HCT116 (cell line): ENCODE data around the gene PQBP1. TPM values are rescaled to one million over a fixed set of nuclear protein-coding genes. Genes with fewer than 3 reads are reported as not detected.
A peak's percentile ranks its signal among the peaks of the same experiment; 100 is the strongest.

Experiments used
- ATAC-seq: fragments of 200-7000 bp; cut with Tn5 transposase; 2 replicates; pipeline ENCODE4 v1.9.1; 2020; ENCODE audit warnings: mild to moderate bottlenecking, moderate library complexity
- BruUV-seq: library from RNA; stranded (reverse); fragments of 400-500 nt; replicated peaks from 2 replicates; lab custom pipeline; 2021; lab: Mats Ljungman, UMichigan
- CTCF ChIA-PET: fragments of 300-600 bp; sonication (Branson Sonifier 250); formaldehyde crosslinking; loops from one replicate; lab custom pipeline; 2021; ENCODE audit warnings: antibody characterized with exemption; lab: Charles Lee
- POLR2A ChIA-PET: fragments of 300-600, 350-600 bp; sonication (Branson Sonifier 250); formaldehyde crosslinking; loops from one replicate; lab custom pipeline; 2021; ENCODE audit warnings: antibody characterized with exemption; lab: Charles Lee
- RAD21 ChIA-PET, 2 experiments: fragments of 300-600 bp; sonication (Branson Sonifier 250); formaldehyde crosslinking; loops; one replicate each; lab custom pipeline; 2023; ENCODE audit warnings: low total read pairs in 2 of 2; ENCODE audit not compliant: uncharacterized antibody in 2 of 2, unreplicated experiment in 2 of 2, low non-redundant PET in 1 of 2; lab: Charles Lee
- DNase-seq: peaks from one replicate; pipeline ENCODE4 v3.0.0-alpha.2; 2010; ENCODE audit warnings: low read depth, low spot score
- H2AFZ ChIP-seq: fragments of 200-600 bp; shearing (Covaris generic), sonication (generic); 2 replicates; pipeline ENCODE4 v1.6.1; 2017; ENCODE audit warnings: low read depth, mixed run types, mixed read lengths, antibody characterized with exemption, low read length; ENCODE audit not compliant: poor library complexity, severe bottlenecking
- H3K27ac ChIP-seq: 2 replicates; pipeline ENCODE4 v1.5.1; 2012; ENCODE audit warnings: low read depth, low read length
- H3K27me3 ChIP-seq: fragments of 200-600 bp; sonication (generic); 2 replicates; pipeline ENCODE4 v1.6.1; 2016; ENCODE audit warnings: mixed run types, low read length, mixed read lengths; ENCODE audit not compliant: insufficient read depth
- H3K36me3 ChIP-seq, 2 experiments: fragments of 200-500 bp in 1 of 2; fragments of 200-600 bp in 1 of 2; sonication (Bioruptor generic) in 1 of 2; sonication (generic) in 1 of 2; 2 replicates each; pipeline versions ENCODE4 v1.5.1 to v1.6.1; 2014 to 2016; ENCODE audit warnings: low read length in 2 of 2, inconsistent platforms in 1 of 2, mixed read lengths in 1 of 2, mixed run types in 1 of 2; ENCODE audit not compliant: insufficient read depth in 2 of 2, control insufficient read depth in 1 of 2
- H3K4me1 ChIP-seq, 2 experiments: fragments of 200-600 bp in 1 of 2; sonication (generic) in 1 of 2; 2 replicates each; pipeline versions ENCODE4 v1.5.1 to v1.6.1; 2012 to 2017; ENCODE audit warnings: low read length in 2 of 2, inconsistent platforms in 1 of 2, mild to moderate bottlenecking in 1 of 2, mixed read lengths in 1 of 2, mixed run types in 1 of 2, moderate library complexity in 1 of 2; ENCODE audit not compliant: insufficient read depth in 2 of 2, control insufficient read depth in 1 of 2
- H3K4me2 ChIP-seq: fragments of 200-600 bp; sonication (generic); 2 replicates; pipeline ENCODE4 v1.6.1; 2017; ENCODE audit warnings: mixed run types, low read length, mixed read lengths
- H3K4me3 ChIP-seq, 2 experiments: fragments of 200-600 bp in 1 of 2; sonication (generic) in 1 of 2; replicated peaks in 1 of 2; 2 replicates each; pipeline ENCODE4 v1.5.1; 2011 to 2016; ENCODE audit warnings: low read length in 2 of 2, control low read depth in 1 of 2, low read depth in 1 of 2, mild to moderate bottlenecking in 1 of 2, mixed read lengths in 1 of 2, mixed run types in 1 of 2
- H3K79me2 ChIP-seq: fragments of 200-600 bp; sonication (generic); 2 replicates; pipeline ENCODE4 v1.6.1; 2017; ENCODE audit warnings: mild to moderate bottlenecking, mixed run types, low read length, moderate library complexity, mixed read lengths; ENCODE audit not compliant: insufficient read depth
- H3K9ac ChIP-seq: fragments of 200-600 bp; sonication (generic); 2 replicates; pipeline ENCODE4 v1.6.1; 2016; ENCODE audit warnings: low read length, mixed read lengths
- H3K9me2 ChIP-seq: fragments of 200-600 bp; sonication (generic), shearing (Covaris generic); 2 replicates; pipeline ENCODE4 v1.6.1; 2017; ENCODE audit warnings: mixed run types, mild to moderate bottlenecking, moderate library complexity; ENCODE audit not compliant: insufficient read depth
- H3K9me3 ChIP-seq, 2 experiments: fragments of 200-500 bp in 1 of 2; fragments of 200-600 bp in 1 of 2; sonication (Bioruptor generic) in 1 of 2; sonication (generic) in 1 of 2; 2 replicates each; pipeline ENCODE4 v1.6.1; 2014 to 2017; ENCODE audit warnings: low read length in 2 of 2, mixed read lengths in 2 of 2, inconsistent platforms in 1 of 2, low read depth in 1 of 2, mild to moderate bottlenecking in 1 of 2, mixed run types in 1 of 2, moderate library complexity in 1 of 2; ENCODE audit not compliant: control insufficient read depth in 1 of 2, insufficient read depth in 1 of 2
- H4K20me1 ChIP-seq: fragments of 200-600 bp; sonication (generic), shearing (Covaris generic); 2 replicates; pipeline ENCODE4 v1.6.1; 2017; ENCODE audit warnings: mixed run types, mild to moderate bottlenecking, moderate library complexity; ENCODE audit not compliant: insufficient read depth
- EZH2 ChIP-seq: fragments of 200-600 bp; sonication (generic); IDR thresholded peaks from 2 replicates; pipeline ENCODE4 v1.6.1; 2017; ENCODE audit warnings: antibody characterized with exemption, mixed run types
- FOSL1 ChIP-seq: IDR thresholded peaks from 2 replicates; pipeline ENCODE4 v1.6.1; 2012; ENCODE audit warnings: low read depth
- JUND ChIP-seq: IDR thresholded peaks from 2 replicates; pipeline ENCODE4 v1.6.1; 2012
- SRF ChIP-seq: IDR thresholded peaks from 2 replicates; pipeline ENCODE4 v1.6.1; 2012; ENCODE audit warnings: low read depth
- YY1 ChIP-seq: IDR thresholded peaks from 2 replicates; pipeline ENCODE4 v1.6.1; 2011; ENCODE audit warnings: low read length, low read depth, moderate library complexity, mild to moderate bottlenecking; ENCODE audit not compliant: insufficient replicate concordance; ENCODE audit errors: extremely low read depth
- ZBTB33 ChIP-seq: IDR thresholded peaks from 2 replicates; pipeline ENCODE4 v1.6.1; 2011; ENCODE audit warnings: mild to moderate bottlenecking, low read length, moderate library complexity; ENCODE audit not compliant: insufficient replicate concordance; ENCODE audit errors: extremely low read depth
- intact Hi-C: fragments of 100-400 bp; cut with micrococcal nuclease; formaldehyde crosslinking; loops from 2 replicates; pipeline ENCODE4 v1.10.0; 2022
- total RNA-seq: library from RNA; stranded (reverse); gene quantifications from one replicate; pipeline ENCODE4 v1.2.1, GENCODE V29; 2021; ENCODE audit not compliant: unreplicated experiment

PQBP1 gene
- total RNA-seq, 1 experiment from 2014 or later: 67.1 TPM

DNA sequence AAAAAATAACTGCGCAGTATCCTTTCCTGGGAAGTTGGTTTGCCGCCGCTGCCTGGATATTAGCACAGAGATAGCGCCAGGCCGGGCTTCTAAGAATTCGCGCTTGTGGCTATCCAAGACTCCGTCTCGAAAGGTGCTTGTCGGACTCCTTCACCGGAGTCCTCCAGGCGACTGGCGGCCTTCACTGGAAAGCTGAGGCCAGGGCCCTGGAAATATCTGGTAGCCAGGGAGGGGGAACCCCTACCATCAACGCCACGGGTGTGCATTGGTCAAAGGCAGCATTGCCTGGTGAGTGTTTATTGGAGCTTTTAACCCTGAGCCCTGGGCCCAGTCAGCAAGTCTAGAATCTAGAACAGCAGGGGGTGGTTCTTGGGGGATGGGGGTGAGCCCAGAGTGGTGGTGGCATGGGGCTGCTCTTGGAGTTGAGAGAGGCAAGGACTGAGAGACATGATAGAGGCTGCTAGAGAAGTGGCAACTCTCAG, 21.7 kb downstream of the PQBP1 start:
- ChIA-PET RAD21 (no interaction called here), CTCF (no interaction called here), POLR2A (no interaction called here)
- Histone ChIP-seq H3K4me1 (peaks cover 5 to 19% of the 10 kb centered on the region in 2 experiments; a peak in 2 of 4 replicates), H3K4me3 (peak overlapping the region; percentile 22 to 69; a peak in 2 of 4 replicates), H3K9me2 (no peaks in the 10 kb centered on the region), H4K20me1 (no peaks in the 10 kb centered on the region), H3K9ac (no peak overlapping the region), H3K27ac (peak overlapping the region; percentile 35), H3K9me3 (no peaks in the 10 kb centered on the region), H3K36me3 (peaks cover 3 to 6% of the 10 kb centered on the region in 2 experiments; a peak in 3 of 4 replicates), H3K79me2 (peaks cover 31% of the 10 kb centered on the region), H3K4me2 (peak overlapping the region; percentile 79), H3K27me3 (no peaks in the 10 kb centered on the region), H2AFZ (no peak overlapping the region)
- BruUV-seq: no TSS peak
- intact Hi-C loops: loop anchor here (2.0 to 5.0 kb wide), 2 partner anchors 37 to 157 kb away; partner anchors contain the start of genes GLOD5 and OTUD5
- ATAC-seq (no peak), DNase-seq (no peak)
- TF ChIP-seq EZH2: no peak
- no peak for TF ChIP-seq ZBTB33
- TF ChIP-seq FOSL1: no peak
- TF ChIP-seq JUND: no peak
- TF ChIP-seq SRF: no peak
- no peak for TF ChIP-seq YY1
